ENCODE data around the gene KCNG4. TPM values are rescaled to one million over a fixed set of nuclear protein-coding genes. Genes with fewer than 3 reads are reported as not detected.

The KCNG4 gene
- total RNA-seq, 1 experiment from 2014 or later = not detected

DNA sequence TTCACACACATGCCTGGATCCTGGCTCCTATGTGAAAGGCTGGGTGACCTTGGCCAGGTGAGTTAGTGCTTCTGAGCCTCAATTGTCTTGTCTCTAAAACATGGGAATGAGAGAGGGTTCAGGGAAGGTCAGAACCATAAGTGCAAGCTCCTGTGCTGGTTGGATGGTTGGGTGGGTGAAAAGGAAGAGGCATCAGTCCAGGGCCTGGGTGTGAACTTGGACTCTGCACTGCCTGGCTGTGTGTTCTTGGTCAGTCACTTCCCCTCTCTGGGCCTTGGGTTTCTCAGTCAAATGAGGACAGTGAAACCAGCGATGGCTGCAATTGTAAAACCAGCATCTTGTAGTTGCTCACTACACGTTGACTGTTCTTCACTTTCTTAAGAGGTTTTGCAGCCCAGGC, 643 bp upstream of the KCNG4 start:
- Histone ChIP-seq H3K27ac (ENCODE audit: low read depth, low read length, poor library complexity, severe bottlenecking) (no peak overlapping the region), H3K4me3 (ENCODE audit: low read depth, low read length, poor library complexity, severe bottlenecking) (no peak overlapping the region), H3K36me3 (ENCODE audit: insufficient read depth, low read length, poor library complexity, severe bottlenecking) (no peaks in the 10 kb centered on the region), H3K4me1 (ENCODE audit: insufficient read depth, low read length, poor library complexity, severe bottlenecking) (no peaks in the 10 kb centered on the region), H3K9me3 (ENCODE audit: low read depth, low read length, poor library complexity, severe bottlenecking) (no peaks in the 10 kb centered on the region), H3K27me3 (replicated peaks; ENCODE audit: insufficient read depth, low read depth, low read length, poor library complexity) (peaks cover 30% of the 10 kb centered on the region)
- intact Hi-C loops (cut with micrococcal nuclease; ENCODE audit: unreplicated experiment) = no loop called here
- ChIA-PET CTCF (no interaction called here), POLR2A (ENCODE audit: low non-redundant PET) (no interaction called here)
- TF ChIP-seq CTCF (conservative IDR thresholded peaks at IDR 0.05; ENCODE audit: low read depth, low read length) (no peak), EZH2 (IDR thresholded peaks at IDR 0.05; ENCODE audit: borderline replicate concordance, low read depth, low read length, poor library complexity, severe bottlenecking) (no peak)
- BruUV-seq (replicated peaks) = no TSS peak
- DNase-seq (ENCODE audit: low spot score) = no peak

GRCh38 chr16:84239141-84239769, 557 bp downstream of the KCNG4 start:
- Histone ChIP-seq H3K4me3 (ENCODE audit: low read depth, low read length, poor library complexity, severe bottlenecking) (no peak overlapping the region), H3K27ac (ENCODE audit: low read depth, low read length, poor library complexity, severe bottlenecking) (no peak overlapping the region), H3K4me1 (ENCODE audit: insufficient read depth, low read length, poor library complexity, severe bottlenecking) (no peaks in the 10 kb centered on the region), H3K27me3 (replicated peaks; ENCODE audit: insufficient read depth, low read depth, low read length, poor library complexity) (peaks cover 30% of the 10 kb centered on the region), H3K36me3 (ENCODE audit: insufficient read depth, low read length, poor library complexity, severe bottlenecking) (no peaks in the 10 kb centered on the region), H3K9me3 (ENCODE audit: low read depth, low read length, poor library complexity, severe bottlenecking) (no peaks in the 10 kb centered on the region)
- TF ChIP-seq EZH2 (IDR thresholded peaks at IDR 0.05; ENCODE audit: borderline replicate concordance, low read depth, low read length, poor library complexity, severe bottlenecking) (no peak), CTCF (conservative IDR thresholded peaks at IDR 0.05; ENCODE audit: low read depth, low read length) (no peak)
- ChIA-PET POLR2A (ENCODE audit: low non-redundant PET) (no interaction called here), CTCF (no interaction called here)
- intact Hi-C loops (cut with micrococcal nuclease; ENCODE audit: unreplicated experiment) = no loop called here
- DNase-seq (ENCODE audit: low spot score) = no peak
- BruUV-seq (replicated peaks) = no TSS peak

DNA sequence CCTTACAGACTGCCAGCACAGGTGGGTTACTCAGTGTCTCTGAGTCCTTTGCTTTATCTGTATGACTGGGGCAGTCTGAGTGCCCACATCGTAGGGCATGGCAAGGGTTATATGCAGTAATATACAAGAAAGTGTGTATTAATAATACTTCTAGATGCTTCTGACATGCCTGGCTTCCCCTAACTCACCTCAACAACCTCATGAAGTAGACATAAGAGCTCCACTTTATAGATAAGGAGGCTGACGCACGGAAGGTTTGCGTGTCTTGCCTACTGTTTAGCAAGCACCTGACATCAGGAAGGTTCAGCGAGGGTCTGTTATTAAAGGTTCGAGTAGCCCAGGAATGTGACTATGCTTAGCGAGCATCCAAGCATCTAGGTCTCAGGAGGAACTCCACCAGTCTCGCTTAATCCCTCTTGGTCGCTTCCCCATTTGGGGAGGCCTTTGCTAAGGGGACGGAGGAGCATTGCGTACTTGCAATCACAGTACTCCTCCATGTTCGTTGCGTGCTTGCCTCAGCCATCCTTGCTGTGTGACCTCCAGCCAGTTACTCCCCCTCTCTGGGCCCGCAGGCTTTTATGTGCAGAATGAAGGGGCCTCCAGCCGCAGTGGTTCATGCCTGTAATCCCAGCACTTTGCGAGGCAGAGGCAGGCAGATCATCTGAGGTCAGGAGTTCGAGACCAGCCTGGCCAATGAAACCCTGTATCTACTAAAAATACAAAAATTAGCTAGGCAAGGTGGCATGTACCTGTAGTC, 1.6 kb downstream of the KCNG4 start:
- intact Hi-C loops (cut with micrococcal nuclease; ENCODE audit: unreplicated experiment) = no loop called here
- TF ChIP-seq EZH2 (IDR thresholded peaks at IDR 0.05; ENCODE audit: borderline replicate concordance, low read depth, low read length, poor library complexity, severe bottlenecking) = no peak
- DNase-seq (ENCODE audit: low spot score) = no peak
- Histone ChIP-seq H3K27me3 (replicated peaks; ENCODE audit: insufficient read depth, low read depth, low read length, poor library complexity) (peaks cover 30% of the 10 kb centered on the region), H3K9me3 (ENCODE audit: low read depth, low read length, poor library complexity, severe bottlenecking) (no peaks in the 10 kb centered on the region), H3K4me1 (ENCODE audit: insufficient read depth, low read length, poor library complexity, severe bottlenecking) (no peaks in the 10 kb centered on the region), H3K36me3 (ENCODE audit: insufficient read depth, low read length, poor library complexity, severe bottlenecking) (no peaks in the 10 kb centered on the region), H3K4me3 (ENCODE audit: low read depth, low read length, poor library complexity, severe bottlenecking) (no peak overlapping the region), H3K27ac (ENCODE audit: low read depth, low read length, poor library complexity, severe bottlenecking) (no peak overlapping the region)
- BruUV-seq (replicated peaks) = no TSS peak
- ChIA-PET CTCF (no interaction called here), POLR2A (ENCODE audit: low non-redundant PET) (no interaction called here)
